ENCODE measurements around the gene RNU5B-1.
A peak's percentile ranks its signal among the peaks of the same experiment; 100 is the strongest.

RNU5B-1 gene

DNA sequence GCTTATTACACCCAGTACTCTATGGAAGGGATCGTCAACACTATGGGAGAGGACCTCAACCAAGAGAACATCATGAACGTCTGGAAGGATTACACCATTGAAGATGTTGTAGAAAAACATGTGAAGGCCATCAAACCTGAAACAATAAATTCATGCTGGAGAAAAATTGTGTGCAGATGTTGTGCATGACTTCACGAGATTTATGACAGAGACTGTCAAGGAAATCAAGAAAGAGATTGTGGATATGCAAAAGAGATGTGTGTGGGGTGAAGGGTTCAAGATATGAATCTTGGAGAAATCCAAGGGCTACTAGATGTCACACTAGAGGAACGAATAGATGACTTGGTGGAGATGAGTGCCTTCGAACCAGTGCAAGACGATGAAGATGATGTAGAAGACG, 14.2 kb upstream of the RNU5B-1 start:
- Histone ChIP-seq H3K27me3 (ENCODE audit: low read depth, low read length) (no peaks in the 10 kb centered on the region), H3K9me3 (ENCODE audit: control insufficient read depth in 1 of 2, low read length in 2 of 2) (no peaks in the 10 kb centered on the region), H3K27ac (ENCODE audit: low read length) (no peak overlapping the region), H3K36me3 (ENCODE audit: control insufficient read depth in 1 of 2, insufficient read depth in 2 of 2, low read length in 2 of 2) (no peaks in the 10 kb centered on the region), H3K4me1 (ENCODE audit: control insufficient read depth in 1 of 2, insufficient read depth in 2 of 2, low read length in 2 of 2) (peaks cover 3 to 10% of the 10 kb centered on the region in 2 donors), H3K4me3 (ENCODE audit: low read depth in 1 of 2, low read length in 2 of 2) (no peak overlapping the region)

DNA sequence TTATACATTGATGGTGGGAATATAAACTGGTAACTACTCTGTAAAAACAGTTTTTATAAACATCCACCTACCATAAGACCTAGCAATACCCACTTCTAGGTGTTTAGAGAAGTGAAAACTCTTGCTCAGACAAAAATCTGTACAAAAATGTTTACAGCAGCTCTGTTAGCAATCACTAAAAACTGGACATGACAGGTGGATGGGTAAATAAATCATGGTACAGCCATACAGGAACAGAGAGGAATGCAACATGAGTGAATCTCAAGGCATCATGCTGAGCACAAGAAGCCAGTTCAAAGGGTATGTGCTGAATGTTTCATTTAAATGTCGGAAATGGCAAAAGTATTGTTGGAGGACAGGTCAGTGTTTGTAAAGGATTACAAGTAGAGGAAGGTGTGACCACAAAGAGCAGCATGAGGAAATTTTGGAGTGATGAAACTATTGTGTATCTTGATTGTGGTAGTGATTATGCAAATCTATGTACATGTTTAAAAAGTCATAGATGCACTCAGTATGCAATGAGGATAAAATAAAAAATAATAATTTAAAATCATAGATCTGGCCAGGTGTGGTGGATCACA, 11.4 kb upstream of the RNU5B-1 start:
- no peaks in the 10 kb centered on the region for H3K9me3 ChIP-seq (ENCODE audit: control insufficient read depth in 1 of 2, low read length in 2 of 2)
- no peak overlapping the region for H3K4me3 ChIP-seq (ENCODE audit: low read depth in 1 of 2, low read length in 2 of 2)
- H3K27ac ChIP-seq (ENCODE audit: low read length) = no peak overlapping the region
- peaks cover 0 to 5% of the 10 kb centered on the region in 2 donors for H3K4me1 ChIP-seq (ENCODE audit: control insufficient read depth in 1 of 2, insufficient read depth in 2 of 2, low read length in 2 of 2)
- H3K36me3 ChIP-seq (ENCODE audit: control insufficient read depth in 1 of 2, insufficient read depth in 2 of 2, low read length in 2 of 2) = no peaks in the 10 kb centered on the region
- no peaks in the 10 kb centered on the region for H3K27me3 ChIP-seq (ENCODE audit: low read depth, low read length)

GRCh38 chr15:65298731-65299130, 5.7 kb upstream of the RNU5B-1 start:
- Histone ChIP-seq H3K9me3 (ENCODE audit: control insufficient read depth in 1 of 2, low read length in 2 of 2) (no peaks in the 10 kb centered on the region), H3K27me3 (ENCODE audit: low read depth, low read length) (no peaks in the 10 kb centered on the region), H3K36me3 (ENCODE audit: control insufficient read depth in 1 of 2, insufficient read depth in 2 of 2, low read length in 2 of 2) (no peaks in the 10 kb centered on the region), H3K4me1 (ENCODE audit: control insufficient read depth in 1 of 2, insufficient read depth in 2 of 2, low read length in 2 of 2) (peaks cover 4 to 5% of the 10 kb centered on the region in 2 donors), H3K4me3 (ENCODE audit: low read depth in 1 of 2, low read length in 2 of 2) (no peak overlapping the region), H3K27ac (ENCODE audit: low read length) (no peak overlapping the region)

DNA sequence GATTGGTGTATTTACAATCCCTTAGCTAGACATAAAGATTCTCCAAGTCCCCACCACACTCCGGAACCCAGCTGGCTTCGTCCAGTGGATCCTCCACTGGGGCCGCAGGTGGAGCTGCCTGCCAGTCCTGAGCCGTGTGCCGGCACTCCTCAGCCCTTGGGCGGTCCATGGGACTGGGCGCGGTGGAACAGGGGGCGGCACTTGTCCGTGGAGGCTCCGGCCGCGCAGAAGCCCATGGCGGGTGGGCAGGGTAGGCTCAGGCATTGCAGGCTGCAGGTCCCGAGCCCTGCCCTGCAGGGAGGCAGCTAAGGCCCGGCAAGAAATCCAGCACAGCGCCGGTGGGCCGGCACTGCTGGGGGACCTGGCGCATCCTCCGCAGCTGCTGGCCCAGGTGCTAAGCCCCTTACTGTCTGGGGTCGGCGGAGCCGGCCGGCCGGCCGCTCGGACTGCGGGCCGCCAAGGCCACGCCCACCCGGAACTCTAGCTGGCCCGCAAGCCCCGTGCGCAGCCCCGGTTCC, 3.5 kb upstream of the RNU5B-1 start:
- peaks cover 4 to 8% of the 10 kb centered on the region in 2 donors for H3K4me1 ChIP-seq (ENCODE audit: control insufficient read depth in 1 of 2, insufficient read depth in 2 of 2, low read length in 2 of 2)
- H3K9me3 ChIP-seq (ENCODE audit: control insufficient read depth in 1 of 2, low read length in 2 of 2) = no peaks in the 10 kb centered on the region

DNA sequence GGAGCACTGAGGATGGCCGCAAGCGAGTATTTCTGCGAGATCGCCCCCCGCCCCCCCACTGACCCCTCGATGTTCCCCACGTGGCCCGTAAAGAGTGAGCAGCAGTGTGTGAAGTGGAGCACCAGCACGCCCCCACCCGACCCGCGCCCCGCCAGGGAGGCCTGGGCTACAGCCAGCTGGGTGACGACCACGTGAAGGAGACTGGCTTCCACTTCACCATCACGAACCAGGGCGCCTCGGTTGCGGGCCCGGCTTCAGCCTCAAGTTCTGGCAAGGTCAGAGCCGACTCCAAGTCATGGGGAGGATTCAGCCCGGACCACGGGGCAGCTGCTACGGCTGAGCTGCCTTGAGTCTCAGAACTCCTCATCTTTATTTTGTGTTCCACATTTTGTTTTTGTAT, 2.4 kb upstream of the RNU5B-1 start:
- H3K36me3 ChIP-seq (ENCODE audit: control insufficient read depth in 1 of 2, insufficient read depth in 2 of 2, low read length in 2 of 2) = no peaks in the 10 kb centered on the region
- H3K27ac ChIP-seq (ENCODE audit: low read length) = no peak overlapping the region
- H3K4me3 ChIP-seq (ENCODE audit: low read depth in 1 of 2, low read length in 2 of 2) = no peak overlapping the region
- no peaks in the 10 kb centered on the region for H3K27me3 ChIP-seq (ENCODE audit: low read depth, low read length)
- H3K9me3 ChIP-seq (ENCODE audit: control insufficient read depth in 1 of 2, low read length in 2 of 2) = no peaks in the 10 kb centered on the region
- peaks cover 4 to 8% of the 10 kb centered on the region in 2 donors for H3K4me1 ChIP-seq (ENCODE audit: control insufficient read depth in 1 of 2, insufficient read depth in 2 of 2, low read length in 2 of 2)

More for the DNA sequence above, 3.5 kb upstream of the RNU5B-1 start:
- Histone ChIP-seq H3K36me3 (ENCODE audit: control insufficient read depth in 1 of 2, insufficient read depth in 2 of 2, low read length in 2 of 2) (no peaks in the 10 kb centered on the region), H3K4me3 (ENCODE audit: low read depth in 1 of 2, low read length in 2 of 2) (no peak overlapping the region), H3K27me3 (ENCODE audit: low read depth, low read length) (no peaks in the 10 kb centered on the region), H3K27ac (ENCODE audit: low read length) (no peak overlapping the region)

GRCh38 chr15:65303687-65304380, 643 bp upstream of the RNU5B-1 start:
- H3K4me1 ChIP-seq (ENCODE audit: control insufficient read depth in 1 of 2, insufficient read depth in 2 of 2, low read length in 2 of 2) = peaks cover 3 to 4% of the 10 kb centered on the region in 2 donors
- H3K4me3 ChIP-seq (ENCODE audit: low read depth in 1 of 2, low read length in 2 of 2) = peak overlapping the region; percentile 70 to 90
- H3K9me3 ChIP-seq (ENCODE audit: control insufficient read depth in 1 of 2, low read length in 2 of 2) = no peaks in the 10 kb centered on the region
- peak overlapping the region; percentile 96 for H3K27ac ChIP-seq (ENCODE audit: low read length)
- H3K36me3 ChIP-seq (ENCODE audit: control insufficient read depth in 1 of 2, insufficient read depth in 2 of 2, low read length in 2 of 2) = no peaks in the 10 kb centered on the region
- H3K27me3 ChIP-seq (ENCODE audit: low read depth, low read length) = no peaks in the 10 kb centered on the region

- Histone ChIP-seq H3K36me3 (ENCODE audit: control insufficient read depth in 1 of 2, insufficient read depth in 2 of 2, low read length in 2 of 2) (no peaks in the 10 kb centered on the region), H3K4me1 (ENCODE audit: control insufficient read depth in 1 of 2, insufficient read depth in 2 of 2, low read length in 2 of 2) (peaks cover 3 to 4% of the 10 kb centered on the region in 2 donors), H3K27me3 (ENCODE audit: low read depth, low read length) (no peaks in the 10 kb centered on the region), H3K27ac (ENCODE audit: low read length) (peak overlapping the region; percentile 96), H3K9me3 (ENCODE audit: control insufficient read depth in 1 of 2, low read length in 2 of 2) (no peaks in the 10 kb centered on the region), H3K4me3 (ENCODE audit: low read depth in 1 of 2, low read length in 2 of 2) (peak overlapping the region; percentile 5 to 70)
These were observed 777 bp downstream of the RNU5B-1 start for GRCh38 chr15:65305150-65305758.

- no peak overlapping the region for H3K27ac ChIP-seq (ENCODE audit: low read length)
These were observed 1.3 kb downstream of the RNU5B-1 start for GRCh38 chr15:65305776-65306175.

DNA sequence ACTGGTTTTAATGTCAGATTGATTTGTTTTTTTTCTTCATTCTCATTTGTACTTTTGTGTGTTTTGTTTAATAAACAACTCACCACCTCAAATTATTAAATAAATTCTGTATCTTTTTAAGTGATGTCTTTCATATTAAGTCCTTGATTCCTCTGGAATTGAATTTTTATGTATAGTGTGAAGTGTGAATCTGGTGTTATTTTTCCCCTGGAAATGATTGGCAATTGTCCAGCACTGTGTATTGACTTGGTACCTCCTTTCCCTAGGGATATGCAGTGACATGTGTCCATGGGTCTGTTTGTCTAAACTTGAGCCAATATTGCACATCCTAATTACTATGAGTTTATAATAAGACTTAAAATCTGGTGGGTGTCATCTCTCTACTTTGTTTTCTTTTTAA, 2.1 kb downstream of the RNU5B-1 start:
- peaks cover 3 to 4% of the 10 kb centered on the region in 2 donors for H3K4me1 ChIP-seq (ENCODE audit: control insufficient read depth in 1 of 2, insufficient read depth in 2 of 2, low read length in 2 of 2)
- H3K4me3 ChIP-seq (ENCODE audit: low read depth in 1 of 2, low read length in 2 of 2) = no peak overlapping the region
- H3K27ac ChIP-seq (ENCODE audit: low read length) = no peak overlapping the region
- H3K27me3 ChIP-seq (ENCODE audit: low read depth, low read length) = no peaks in the 10 kb centered on the region
- H3K36me3 ChIP-seq (ENCODE audit: control insufficient read depth in 1 of 2, insufficient read depth in 2 of 2, low read length in 2 of 2) = no peaks in the 10 kb centered on the region
- no peaks in the 10 kb centered on the region for H3K9me3 ChIP-seq (ENCODE audit: control insufficient read depth in 1 of 2, low read length in 2 of 2)

More at GRCh38 chr15:65305776-65306175, 1.3 kb downstream of the RNU5B-1 start:
- H3K27me3 ChIP-seq (ENCODE audit: low read depth, low read length) = no peaks in the 10 kb centered on the region
- peaks cover 3 to 4% of the 10 kb centered on the region in 2 donors for H3K4me1 ChIP-seq (ENCODE audit: control insufficient read depth in 1 of 2, insufficient read depth in 2 of 2, low read length in 2 of 2)
- no peaks in the 10 kb centered on the region for H3K9me3 ChIP-seq (ENCODE audit: control insufficient read depth in 1 of 2, low read length in 2 of 2)
- no peak overlapping the region for H3K4me3 ChIP-seq (ENCODE audit: low read depth in 1 of 2, low read length in 2 of 2)
- H3K36me3 ChIP-seq (ENCODE audit: control insufficient read depth in 1 of 2, insufficient read depth in 2 of 2, low read length in 2 of 2) = no peaks in the 10 kb centered on the region

- Histone ChIP-seq H3K27me3 (ENCODE audit: low read depth, low read length) (no peaks in the 10 kb centered on the region), H3K36me3 (ENCODE audit: control insufficient read depth in 1 of 2, insufficient read depth in 2 of 2, low read length in 2 of 2) (no peaks in the 10 kb centered on the region), H3K4me1 (ENCODE audit: control insufficient read depth in 1 of 2, insufficient read depth in 2 of 2, low read length in 2 of 2) (peaks cover 3 to 4% of the 10 kb centered on the region in 2 donors), H3K4me3 (ENCODE audit: low read depth in 1 of 2, low read length in 2 of 2) (no peak overlapping the region), H3K9me3 (ENCODE audit: control insufficient read depth in 1 of 2, low read length in 2 of 2) (no peaks in the 10 kb centered on the region), H3K27ac (ENCODE audit: low read length) (no peak overlapping the region)
These were observed 3.5 kb downstream of the RNU5B-1 start for GRCh38 chr15:65307978-65308377.

- Histone ChIP-seq H3K27me3 (ENCODE audit: low read depth, low read length) (no peaks in the 10 kb centered on the region), H3K27ac (ENCODE audit: low read length) (no peak overlapping the region), H3K9me3 (ENCODE audit: control insufficient read depth in 1 of 2, low read length in 2 of 2) (no peaks in the 10 kb centered on the region), H3K4me3 (ENCODE audit: low read depth in 1 of 2, low read length in 2 of 2) (no peak overlapping the region), H3K36me3 (ENCODE audit: control insufficient read depth in 1 of 2, insufficient read depth in 2 of 2, low read length in 2 of 2) (no peaks in the 10 kb centered on the region), H3K4me1 (ENCODE audit: control insufficient read depth in 1 of 2, insufficient read depth in 2 of 2, low read length in 2 of 2) (peaks cover 0 to 3% of the 10 kb centered on the region in 2 donors)
These were observed 5.5 kb downstream of the RNU5B-1 start for GRCh38 chr15:65309882-65310418.
